SK-N-SH (cell line): ENCODE measurements around the gene IPO4.

Experiments used
- TEAD4 ChIP-seq: IDR thresholded peaks from 2 replicates; pipeline ENCODE4 v1.4.0; 2012; ENCODE audit warnings: mild to moderate bottlenecking, borderline replicate concordance; ENCODE audit not compliant: insufficient read depth
- TF ChIP-seq, protein P1 (sequence below): fragments of 200-600 bp; sonication (generic); IDR thresholded peaks from 2 replicates; pipeline ENCODE4 v1.6.1; 2017; ENCODE audit warnings: antibody characterized with exemption, mild to moderate bottlenecking, moderate library complexity

DNA sequence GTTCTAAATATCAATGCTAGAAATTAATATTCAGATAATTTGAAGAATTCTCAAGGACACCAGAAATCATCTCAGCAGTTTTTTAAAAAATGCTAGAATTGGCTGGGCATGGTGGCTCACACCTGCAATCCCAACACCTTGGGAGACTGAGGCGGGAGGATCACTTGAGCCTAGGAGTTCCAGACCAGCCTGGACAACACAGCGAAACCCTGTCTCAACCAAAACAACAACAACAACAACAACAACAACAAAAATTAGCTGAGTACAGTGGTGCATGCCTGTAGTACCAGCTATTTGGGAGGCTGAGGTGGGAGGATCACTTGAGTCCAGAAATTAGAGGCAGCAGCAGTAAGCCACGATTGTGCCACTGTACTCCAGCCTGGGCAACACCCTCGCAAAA lies 30.5 kb upstream of the IPO4 start:
- TF ChIP-seq, protein P1, sequence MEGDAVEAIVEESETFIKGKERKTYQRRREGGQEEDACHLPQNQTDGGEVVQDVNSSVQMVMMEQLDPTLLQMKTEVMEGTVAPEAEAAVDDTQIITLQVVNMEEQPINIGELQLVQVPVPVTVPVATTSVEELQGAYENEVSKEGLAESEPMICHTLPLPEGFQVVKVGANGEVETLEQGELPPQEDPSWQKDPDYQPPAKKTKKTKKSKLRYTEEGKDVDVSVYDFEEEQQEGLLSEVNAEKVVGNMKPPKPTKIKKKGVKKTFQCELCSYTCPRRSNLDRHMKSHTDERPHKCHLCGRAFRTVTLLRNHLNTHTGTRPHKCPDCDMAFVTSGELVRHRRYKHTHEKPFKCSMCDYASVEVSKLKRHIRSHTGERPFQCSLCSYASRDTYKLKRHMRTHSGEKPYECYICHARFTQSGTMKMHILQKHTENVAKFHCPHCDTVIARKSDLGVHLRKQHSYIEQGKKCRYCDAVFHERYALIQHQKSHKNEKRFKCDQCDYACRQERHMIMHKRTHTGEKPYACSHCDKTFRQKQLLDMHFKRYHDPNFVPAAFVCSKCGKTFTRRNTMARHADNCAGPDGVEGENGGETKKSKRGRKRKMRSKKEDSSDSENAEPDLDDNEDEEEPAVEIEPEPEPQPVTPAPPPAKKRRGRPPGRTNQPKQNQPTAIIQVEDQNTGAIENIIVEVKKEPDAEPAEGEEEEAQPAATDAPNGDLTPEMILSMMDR, result no peak
- no peak for TF ChIP-seq TEAD4
